ENCODE data around the gene TMEM272.

Gene TMEM272

GRCh38 chr13:51849145-51850101 lies 4.4 kb upstream of the TMEM272 start:
- DNase-seq = no peak

GRCh38 chr13:51848674-51849073 lies 3.7 kb upstream of the TMEM272 start:
- DNase-seq = no peak

- no peak for DNase-seq
Measured at GRCh38 chr13:51846756-51847155, 1.8 kb upstream of the TMEM272 start.

GRCh38 chr13:51845574-51846318 lies 769 bp upstream of the TMEM272 start:
- DNase-seq = no peak

GRCh38 chr13:51843529-51843928 lies 1.4 kb downstream of the TMEM272 start:
- DNase-seq = no peak

GRCh38 chr13:51841732-51842131 lies 3.2 kb downstream of the TMEM272 start:
- DNase-seq = no peak

GRCh38 chr13:51840917-51841316 lies 4.1 kb downstream of the TMEM272 start:
- no peak for DNase-seq

GRCh38 chr13:51839711-51840540 lies 5.1 kb downstream of the TMEM272 start:
- DNase-seq = no peak

- no peak for DNase-seq
Measured at GRCh38 chr13:51838240-51838846, 6.6 kb downstream of the TMEM272 start.

- DNase-seq = no peak
Measured at GRCh38 chr13:51837016-51837415, 8.0 kb downstream of the TMEM272 start.

GRCh38 chr13:51834581-51835171 lies 10.3 kb downstream of the TMEM272 start:
- no peak for DNase-seq

GRCh38 chr13:51833980-51834379 lies 11.0 kb downstream of the TMEM272 start:
- no peak for DNase-seq

- no peak for DNase-seq
Measured at GRCh38 chr13:51832471-51833152, 12.4 kb downstream of the TMEM272 start.

- no peak for DNase-seq
Measured at GRCh38 chr13:51831519-51831918, 13.5 kb downstream of the TMEM272 start.

- no peak for DNase-seq
Measured at GRCh38 chr13:51829568-51829899, 15.4 kb downstream of the TMEM272 start.

- no peak for DNase-seq
Measured at GRCh38 chr13:51828730-51829567, 16.0 kb downstream of the TMEM272 start.

GRCh38 chr13:51827254-51827653 lies 17.7 kb downstream of the TMEM272 start:
- no peak for DNase-seq

- no peak for DNase-seq
Measured at GRCh38 chr13:51826606-51827005, 18.4 kb downstream of the TMEM272 start.

GRCh38 chr13:51825681-51826254 lies 19.2 kb downstream of the TMEM272 start:
- DNase-seq = no peak

- DNase-seq = no peak
Measured at GRCh38 chr13:51825165-51825592, 19.8 kb downstream of the TMEM272 start.
